HepG2 (cell line): ENCODE measurements around the gene RRP8. TPM values are rescaled to one million over a fixed set of nuclear protein-coding genes. Genes with fewer than 3 reads are reported as not detected.

ENCODE experiments used
- ATAC-seq: fragments of 200-7000 bp; cut with Tn5 transposase; 3 replicates; pipeline ENCODE4 v1.9.1; 2020; ENCODE audit warnings: mild to moderate bottlenecking, moderate library complexity
- BruUV-seq: library from RNA; stranded (reverse); fragments of 400-500 nt; replicated peaks from 2 replicates; lab custom pipeline; 2021; lab: Mats Ljungman, UMichigan
- CTCF ChIA-PET: fragments of 300-600 bp; formaldehyde crosslinking; extraction: SDS; loops from one replicate; lab custom pipeline; 2021; ENCODE audit warnings: low total read pairs, inconsistent platforms, low intra/inter-chr PET ratio; lab: Yijun Ruan, JAX
- POLR2A ChIA-PET: fragments of 350-600 bp; sonication (Branson Sonifier 250); formaldehyde crosslinking; loops from one replicate; lab custom pipeline; 2020; ENCODE audit warnings: antibody characterized with exemption, inconsistent platforms; lab: Yijun Ruan, JAX
- DNase-seq: peaks from one replicate; pipeline ENCODE4 v3.0.0-alpha.2; 2015; ENCODE audit warnings: low spot score
- FAIRE-seq: peaks from 3 replicates; lab custom pipeline; 2011; peaks lifted over from hg19 to GRCh38; lab: Jason Lieb, UNC
- H2AFZ ChIP-seq: one replicate; pipeline ENCODE4 v1.6.1; 2011; ENCODE audit warnings: low read length, inconsistent platforms
- H3K27ac ChIP-seq: fragments of 300-600 bp; 3 replicates; pipeline ENCODE4 v1.8.0; 2011; ENCODE audit warnings: mixed run types, mild to moderate bottlenecking, mixed read lengths, low read length, inconsistent platforms; ENCODE audit not compliant: insufficient read depth; ENCODE audit errors: extremely low read length
- H3K27me3 ChIP-seq, 2 experiments: fragments of 200-600 bp in 1 of 2; 2 replicates in 1 of 2; 3 replicates in 1 of 2; pipeline versions ENCODE4 v1.6.0 to v1.8.0; 2011; ENCODE audit warnings: low read length in 2 of 2, mild to moderate bottlenecking in 2 of 2, moderate library complexity in 2 of 2, inconsistent platforms in 1 of 2; ENCODE audit not compliant: insufficient read depth in 2 of 2, control insufficient read depth in 1 of 2
- H3K36me3 ChIP-seq, 2 experiments: fragments of 200-600 bp in 1 of 2; replicated peaks in 1 of 2; 2 replicates in 1 of 2; 3 replicates in 1 of 2; pipeline versions ENCODE4 v1.5.1 to v1.8.0; 2011; ENCODE audit warnings: low read length in 2 of 2, inconsistent platforms in 1 of 2; ENCODE audit not compliant: insufficient read depth in 2 of 2, control insufficient read depth in 1 of 2
- H3K4me1 ChIP-seq: 2 replicates; pipeline ENCODE4 v1.5.1; 2012; ENCODE audit warnings: low read length, inconsistent platforms; ENCODE audit not compliant: insufficient read depth
- H3K4me2 ChIP-seq: 2 replicates; pipeline ENCODE4 v1.6.0; 2011; ENCODE audit warnings: low read depth, low read length, inconsistent platforms
- H3K4me3 ChIP-seq, 3 experiments: fragments of 200-600 bp in 1 of 3; sonication (generic), shearing (Covaris generic) in 1 of 3; replicated peaks in 1 of 3; 2 replicates each; pipeline ENCODE4 v1.5.1; 2011 to 2016; ENCODE audit warnings: low read length in 3 of 3, inconsistent platforms in 2 of 3, low read depth in 2 of 3, mild to moderate bottlenecking in 2 of 3, control low read depth in 1 of 3, mixed read lengths in 1 of 3; ENCODE audit not compliant: insufficient read depth in 1 of 3
- H3K79me2 ChIP-seq: one replicate; pipeline ENCODE4 v1.6.1; 2011; ENCODE audit warnings: low read length, inconsistent platforms; ENCODE audit not compliant: insufficient read depth
- H3K9ac ChIP-seq: 2 replicates; pipeline ENCODE4 v1.6.0; 2011; ENCODE audit warnings: mild to moderate bottlenecking, low read depth, low read length, inconsistent platforms; ENCODE audit not compliant: insufficient read depth
- H3K9me3 ChIP-seq: 2 replicates; pipeline ENCODE4 v1.5.1; 2012; ENCODE audit warnings: mild to moderate bottlenecking, low read length
- H4K20me1 ChIP-seq: 2 replicates; pipeline ENCODE4 v1.6.0; 2011; ENCODE audit warnings: inconsistent platforms, mild to moderate bottlenecking, low read length, moderate library complexity; ENCODE audit not compliant: insufficient read depth
- CREM ChIP-seq, 2 experiments: sonication (generic) in 1 of 2; formaldehyde crosslinking in 1 of 2; IDR thresholded peaks; 2 replicates each; pipeline versions ENCODE4 v1.4.0 to v1.6.1; 2016 to 2020; ENCODE audit warnings: antibody characterized with exemption in 1 of 2, mild to moderate bottlenecking in 1 of 2, missing genetic modification reagents in 1 of 2
- ELF1 ChIP-seq: sonication (generic); formaldehyde crosslinking; IDR thresholded peaks from 2 replicates; pipeline ENCODE4 v1.4.0; 2020; ENCODE audit warnings: missing genetic modification reagents
- FOSL1 ChIP-seq: sonication (generic); formaldehyde crosslinking; IDR thresholded peaks from 2 replicates; pipeline ENCODE4 v1.9.0; 2021; ENCODE audit warnings: missing genetic modification reagents, borderline replicate concordance
- HDAC1 ChIP-seq: sonication (generic); formaldehyde crosslinking; IDR thresholded peaks from 2 replicates; pipeline ENCODE4 v1.5.1; 2020; ENCODE audit warnings: mild to moderate bottlenecking, missing genetic modification reagents
- KLF13 ChIP-seq: sonication (generic); formaldehyde crosslinking; IDR thresholded peaks from 2 replicates; pipeline ENCODE4 v1.4.0; 2020; ENCODE audit warnings: mild to moderate bottlenecking, missing genetic modification reagents
- NFRKB ChIP-seq: fragments of 450-650 bp; IDR thresholded peaks from 2 replicates; pipeline ENCODE4 v1.6.1; 2017
- PAXIP1 ChIP-seq: sonication (generic); formaldehyde crosslinking; conservative IDR thresholded peaks from 2 replicates; pipeline ENCODE4 v1.4.0; 2020; ENCODE audit warnings: mild to moderate bottlenecking, missing genetic modification reagents, moderate library complexity
- RCOR2 ChIP-seq: IDR thresholded peaks from 2 replicates; pipeline ENCODE4 v1.6.1; 2016; ENCODE audit warnings: missing biosample characterization, missing genetic modification reagents
- RFXANK ChIP-seq: IDR thresholded peaks from 2 replicates; pipeline ENCODE4 v1.6.1; 2016
- SMC3 ChIP-seq: IDR thresholded peaks from 2 replicates; pipeline ENCODE4 v1.6.1; 2011; ENCODE audit warnings: low read length, improper control_type of control experiment
- TCF7L2 ChIP-seq: IDR thresholded peaks from 2 replicates; pipeline ENCODE4 v1.6.1; 2011; ENCODE audit warnings: mild to moderate bottlenecking, low read depth, low read length, moderate library complexity
- TFAP4 ChIP-seq: sonication (generic); IDR thresholded peaks from 2 replicates; pipeline ENCODE4 v1.6.1; 2016; ENCODE audit warnings: low read depth, borderline replicate concordance
- TIGD3 ChIP-seq: sonication (generic); formaldehyde crosslinking; IDR thresholded peaks from 2 replicates; pipeline ENCODE4 v1.5.1; 2020; ENCODE audit warnings: mild to moderate bottlenecking, missing genetic modification reagents, borderline replicate concordance
- ZBTB37 ChIP-seq: sonication (generic); formaldehyde crosslinking; IDR thresholded peaks from 2 replicates; pipeline ENCODE4 v1.4.0; 2020; ENCODE audit warnings: mild to moderate bottlenecking, missing genetic modification reagents
- ZFY ChIP-seq: sonication (generic); formaldehyde crosslinking; IDR thresholded peaks from 2 replicates; pipeline ENCODE4 v1.4.0; 2020; ENCODE audit warnings: missing genetic modification reagents
- ZNF17 ChIP-seq: sonication (generic); formaldehyde crosslinking; IDR thresholded peaks from 2 replicates; pipeline ENCODE4 v1.5.0; 2020; ENCODE audit warnings: mild to moderate bottlenecking, missing genetic modification reagents
- ZNF446 ChIP-seq: sonication (generic); formaldehyde crosslinking; IDR thresholded peaks from 2 replicates; pipeline ENCODE4 v1.5.0; 2020; ENCODE audit warnings: mild to moderate bottlenecking, missing genetic modification reagents
- ZNF766 ChIP-seq: sonication (generic); formaldehyde crosslinking; IDR thresholded peaks from 2 replicates; pipeline ENCODE4 v1.5.0; 2020; ENCODE audit warnings: missing genetic modification reagents, borderline replicate concordance
- WGBS: methylation state at CpG from one replicate; pipeline ENCODE4 v1.1.6; 2017; ENCODE audit warnings: low lambda C conversion rate; 5-methylcytosine and 5-hydroxymethylcytosine counted together
- in situ Hi-C: cut with HindIII; loops from 2 replicates; pipeline ENCODE4 v1.10.0; 2017; ENCODE audit warnings: low pct_unique_long_range_greater_than_20kb; ENCODE audit not compliant: extremely low pct_ligation_motif_present
- intact Hi-C: fragments of 100-400 bp; cut with micrococcal nuclease; formaldehyde crosslinking; loops from one replicate; pipeline ENCODE4 v1.10.0; 2022; ENCODE audit not compliant: unreplicated experiment
- polyA plus RNA-seq, 8 experiments: library from polyadenylated mRNA; depleted of rRNA in 3 of 8; stranded (reverse) in 7 of 8; unstranded in 1 of 8; fragments of >200 nt; fragmentation: Illumina TruSeq in 4 of 8; extraction: Trizol in 4 of 8; gene quantifications; 2 replicates each; pipeline versions ENCODE4 v1.2.1 to v1.2.3, GENCODE V29; 2011 to 2016; ENCODE audit warnings: low read depth in 4 of 8, missing spikeins in 1 of 8, mixed read lengths in 1 of 8; ENCODE audit not compliant: insufficient read depth in 1 of 8
- total RNA-seq, 5 experiments: library from RNA; depleted of rRNA; stranded (reverse); fragments of >200 nt; fragmentation: Illumina TruSeq; extraction: Trizol; gene quantifications; 2 replicates each; pipeline ENCODE4 v1.2.3, GENCODE V29; 2016; ENCODE audit warnings: low read depth in 1 of 5

The RRP8 gene
- total and polyA plus RNA-seq, 2 of the 13 experiments (the other 11 are each of a cell fraction or from before 2014, with no cell fraction given): 7.2 to 21.6 TPM

GRCh38 chr11:6606471-6607189 lies 3.2 kb upstream of the RRP8 start:
- in situ Hi-C loops (loop anchor here (10.0 kb wide), 1 partner anchor 122 kb away; the partner anchor contains the start of genes ARFIP2 and TIMM10B), intact Hi-C loops (no loop called here)
- Histone ChIP-seq H3K27ac (peak overlapping the region; percentile 69), H2AFZ (no peak overlapping the region), H3K4me1 (peaks cover 60% of the 10 kb centered on the region), H4K20me1 (no peaks in the 10 kb centered on the region), H3K9me3 (no peaks in the 10 kb centered on the region), H3K4me2 (peak overlapping the region; percentile 99), H3K4me3 (peak overlapping the region; percentile 49 to 70 (median 51)), H3K36me3 (peaks cover 21 to 42% of the 10 kb centered on the region in 2 experiments), H3K27me3 (no peaks in the 10 kb centered on the region; a peak in 1 of 5 replicates), H3K9ac (peak overlapping the region; percentile 63), H3K79me2 (peaks cover 52% of the 10 kb centered on the region)
- no TSS peak for BruUV-seq
- peak; percentile 97 for DNase-seq
- FAIRE-seq: peak; percentile 80
- ChIA-PET CTCF (no interaction called here), POLR2A (interaction anchor here (0.7 to 2.1 kb wide), 10 partner anchors 8 to 165 kb away, joined by 3 to 36 read pairs (median 4); partner anchors contain the start of genes ARFIP2, MRPL17, TIMM10B and TPP1)
- peak; percentile 86 for ATAC-seq
- WGBS: 5% methylated on average over 10 of the region's 11 CpGs
- TF ChIP-seq RCOR2 (CRISPR knock-in tag): 0 out of 2 replicates have a peak, but pooled peaks have one; percentile 21
- no peak for TF ChIP-seq TCF7L2
- no peak for TF ChIP-seq ZNF446 (CRISPR knock-in tag)
- no peak for TF ChIP-seq KLF13 (CRISPR knock-in tag)
- no peak for TF ChIP-seq NFRKB
- peak; percentile 50; the same call in 1 of the 2 replicates for TF ChIP-seq RFXANK (CRISPR knock-in tag)
- peak; percentile 61 for TF ChIP-seq ZFY (CRISPR knock-in tag)
- no peak for TF ChIP-seq ZNF17 (CRISPR knock-in tag)
- TF ChIP-seq TIGD3 (CRISPR knock-in tag): no peak
- TF ChIP-seq PAXIP1 (CRISPR knock-in tag): peak; percentile 46
- TF ChIP-seq ELF1 (CRISPR knock-in tag): peak; percentile 49
- no peak for TF ChIP-seq FOSL1 (CRISPR knock-in tag)
- peak; percentile 47; the same call in 1 of the 2 replicates for TF ChIP-seq CREM (IDR thresholded peaks at IDR 0.05)
- TF ChIP-seq CREM (CRISPR knock-in tag; IDR thresholded peaks at IDR 0.05): no peak
- TF ChIP-seq ZBTB37 (CRISPR knock-in tag): no peak
- TF ChIP-seq SMC3: no peak
- peak; percentile 89 for TF ChIP-seq TFAP4
- 0 out of 2 replicates have a peak, but pooled peaks have one; percentile 10 for TF ChIP-seq HDAC1 (CRISPR knock-in tag)
- no peak for TF ChIP-seq ZNF766 (CRISPR knock-in tag)
